ENCODE results near the gene ECE2.

DNA sequence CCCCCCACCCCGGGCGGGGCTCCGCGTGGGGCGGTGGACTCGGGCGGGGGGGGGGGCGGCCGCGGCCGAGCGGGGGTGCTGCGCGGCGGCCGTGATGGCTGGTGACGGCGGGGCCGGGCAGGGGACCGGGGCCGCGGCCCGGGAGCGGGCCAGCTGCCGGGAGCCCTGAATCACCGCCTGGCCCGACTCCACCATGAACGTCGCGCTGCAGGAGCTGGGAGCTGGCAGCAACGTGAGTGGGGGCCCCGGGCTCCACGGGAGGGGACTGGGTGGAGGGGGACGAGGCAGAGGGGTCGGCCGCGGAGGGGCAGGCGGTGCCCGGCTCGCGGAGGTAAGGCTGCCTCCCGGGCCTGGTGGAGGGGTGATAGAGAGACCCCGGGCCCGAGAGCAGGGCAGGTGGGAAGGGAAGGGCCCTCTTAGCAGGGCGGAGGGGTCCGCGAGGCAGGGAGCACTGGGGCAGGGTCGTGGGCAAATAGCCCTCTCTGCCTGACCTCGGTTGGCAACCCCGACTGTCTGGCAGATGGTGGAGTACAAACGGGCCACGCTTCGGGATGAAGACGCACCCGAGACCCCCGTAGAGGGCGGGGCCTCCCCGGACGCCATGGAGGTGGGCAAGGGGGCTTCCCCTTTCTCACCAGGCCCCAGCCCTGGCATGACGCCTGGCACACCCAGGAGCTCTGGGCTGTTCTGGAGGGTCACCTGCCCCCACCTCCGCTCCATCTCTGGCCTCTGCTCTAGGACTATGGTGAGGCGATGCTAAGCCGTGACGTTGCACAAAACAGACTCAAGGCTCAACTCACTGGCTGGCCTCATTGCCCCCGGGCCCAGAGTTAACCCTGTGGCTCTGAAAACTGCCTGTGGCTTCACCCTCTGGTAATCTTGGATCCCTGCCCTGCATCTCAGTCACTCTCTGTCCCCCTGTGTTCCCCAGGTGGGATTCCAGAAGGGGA is at the start of gene ECE2:
- TF ChIP-seq, protein P1, sequence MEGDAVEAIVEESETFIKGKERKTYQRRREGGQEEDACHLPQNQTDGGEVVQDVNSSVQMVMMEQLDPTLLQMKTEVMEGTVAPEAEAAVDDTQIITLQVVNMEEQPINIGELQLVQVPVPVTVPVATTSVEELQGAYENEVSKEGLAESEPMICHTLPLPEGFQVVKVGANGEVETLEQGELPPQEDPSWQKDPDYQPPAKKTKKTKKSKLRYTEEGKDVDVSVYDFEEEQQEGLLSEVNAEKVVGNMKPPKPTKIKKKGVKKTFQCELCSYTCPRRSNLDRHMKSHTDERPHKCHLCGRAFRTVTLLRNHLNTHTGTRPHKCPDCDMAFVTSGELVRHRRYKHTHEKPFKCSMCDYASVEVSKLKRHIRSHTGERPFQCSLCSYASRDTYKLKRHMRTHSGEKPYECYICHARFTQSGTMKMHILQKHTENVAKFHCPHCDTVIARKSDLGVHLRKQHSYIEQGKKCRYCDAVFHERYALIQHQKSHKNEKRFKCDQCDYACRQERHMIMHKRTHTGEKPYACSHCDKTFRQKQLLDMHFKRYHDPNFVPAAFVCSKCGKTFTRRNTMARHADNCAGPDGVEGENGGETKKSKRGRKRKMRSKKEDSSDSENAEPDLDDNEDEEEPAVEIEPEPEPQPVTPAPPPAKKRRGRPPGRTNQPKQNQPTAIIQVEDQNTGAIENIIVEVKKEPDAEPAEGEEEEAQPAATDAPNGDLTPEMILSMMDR (IDR thresholded peaks at IDR 0.05; ENCODE audit: low read length): no peak
- no peak for TF ChIP-seq EZH2 (IDR thresholded peaks at IDR 0.05; ENCODE audit: borderline replicate concordance, low read length)

All from OCI-LY1 (cell line).